GM20000 (cell line): ENCODE measurements around the gene CYP2C18.
"Not testable (repeated sequence)": the region's sequence is repeated elsewhere in the genome, so short reads cannot be mapped to it uniquely, and the experiment has no call there.

Experiments used
- DNase-seq: peaks from one replicate; pipeline ENCODE4 v3.0.0; 2012; ENCODE audit warnings: low spot score
- CTCF ChIP-seq: IDR thresholded peaks from 2 replicates; pipeline ENCODE4 v1.5.1; 2012; ENCODE audit warnings: mild to moderate bottlenecking, control low read depth; ENCODE audit errors: extremely low read depth, missing control alignments

Gene CYP2C18

DNA sequence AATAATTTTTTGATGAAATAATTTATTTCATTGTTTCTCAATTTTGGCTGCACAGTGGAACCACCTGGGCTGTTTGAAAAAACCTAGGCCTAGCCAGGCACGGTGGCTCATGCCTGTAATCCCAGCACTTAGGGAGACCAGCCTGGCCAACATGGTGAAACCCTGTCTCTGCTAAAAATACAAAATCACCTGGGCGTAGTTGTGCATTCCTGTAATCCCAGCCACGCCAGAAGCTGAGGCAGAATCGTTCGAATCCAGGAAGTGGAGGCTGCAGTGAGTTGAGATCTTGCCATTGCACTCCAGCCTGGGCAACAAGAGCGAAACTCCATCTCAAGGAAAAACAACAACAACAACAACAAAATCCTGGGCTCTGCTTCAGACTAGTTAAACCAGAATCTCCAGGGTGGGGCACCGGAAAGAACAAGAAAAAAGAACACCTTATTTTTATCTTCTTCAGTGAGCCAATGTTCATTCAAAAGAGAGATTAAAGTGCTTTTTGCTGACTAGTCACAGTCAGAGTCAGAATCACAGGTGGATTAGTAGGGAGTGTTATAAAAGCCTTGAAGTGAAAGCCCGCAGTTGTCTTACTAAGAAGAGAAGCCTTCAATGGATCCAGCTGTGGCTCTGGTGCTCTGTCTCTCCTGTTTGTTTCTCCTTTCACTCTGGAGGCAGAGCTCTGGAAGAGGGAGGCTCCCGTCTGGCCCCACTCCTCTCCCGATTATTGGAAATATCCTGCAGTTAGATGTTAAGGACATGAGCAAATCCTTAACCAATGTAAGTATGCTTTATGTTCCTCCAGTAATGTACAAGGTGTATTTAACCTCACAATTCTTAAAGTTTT is at the start of gene CYP2C18:
Gene CYP2C18, plus strand, starts transcription at position 516 of the 841 bp plus-strand sequence. Its CDS starts 91 bp downstream, at position 607.
- no peak for TF ChIP-seq CTCF
- no peak for DNase-seq

DNA sequence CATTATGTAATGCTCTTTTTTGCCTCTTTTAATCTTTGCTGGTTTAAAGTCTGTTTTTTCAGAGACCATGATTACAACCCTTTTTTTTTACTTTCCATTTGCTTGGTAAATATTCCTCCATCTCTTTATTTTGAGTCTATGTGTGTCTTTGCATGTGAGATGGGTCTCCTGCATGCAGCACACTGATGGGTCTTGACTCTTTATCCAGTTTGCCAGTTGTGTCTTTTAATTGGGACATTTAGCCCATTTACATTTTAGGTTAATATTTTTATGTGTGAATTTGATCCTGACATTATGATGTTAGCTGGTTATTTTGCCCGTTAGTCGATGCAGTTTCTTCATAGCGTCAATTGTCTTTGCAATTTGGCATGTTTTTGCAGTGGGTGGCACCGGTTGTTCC is 45.4 kb upstream of the CYP2C18 start:
- not testable (repeated sequence) for DNase-seq

- TF ChIP-seq CTCF: no peak
- no peak for DNase-seq
Observed at GRCh38 chr10:94639902-94640301, 43.6 kb upstream of the CYP2C18 start.

- DNase-seq: no peak
- TF ChIP-seq CTCF: no peak
Observed at GRCh38 chr10:94640562-94640961, 43.0 kb upstream of the CYP2C18 start.

GRCh38 chr10:94641480-94641879 is 42.0 kb upstream of the CYP2C18 start:
- DNase-seq: no peak
- TF ChIP-seq CTCF: no peak

DNA sequence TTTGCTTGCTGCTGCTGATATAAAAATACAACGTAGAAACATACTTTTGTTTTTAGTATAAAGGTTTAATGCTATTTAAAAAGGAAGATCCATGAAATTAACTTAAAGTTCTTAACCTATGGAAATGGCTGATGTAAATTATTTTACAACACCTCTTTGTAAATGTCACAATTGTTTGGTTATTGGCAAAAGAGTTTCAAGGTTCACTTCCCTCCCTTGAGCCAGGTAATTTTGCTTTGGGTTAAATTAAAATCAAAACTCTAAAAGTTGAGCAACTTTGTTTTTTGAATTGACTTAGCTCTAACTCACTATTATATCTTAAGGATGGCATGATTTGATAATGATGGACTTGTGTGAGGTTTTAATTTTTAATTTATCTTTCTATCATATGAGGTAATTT is 39.2 kb upstream of the CYP2C18 start:
- no peak for TF ChIP-seq CTCF

DNA sequence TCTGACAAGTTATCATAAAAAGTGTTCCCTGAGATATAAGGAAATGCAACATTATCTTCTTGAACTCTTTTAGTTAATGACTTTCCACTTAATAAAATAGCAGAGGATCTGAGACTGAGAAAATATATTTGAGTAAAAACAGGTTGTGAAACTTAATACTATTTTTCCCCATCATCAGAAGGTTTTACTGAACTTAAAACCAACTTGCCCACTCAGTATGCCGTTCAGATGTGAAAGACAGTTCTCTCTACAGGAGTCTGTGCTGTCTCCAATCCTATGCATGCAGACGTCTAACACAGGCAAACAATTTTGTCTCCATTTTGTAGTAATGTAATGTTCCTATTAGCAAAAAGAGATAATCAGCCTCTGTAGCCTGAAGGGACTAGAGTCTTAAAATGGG is 38.2 kb upstream of the CYP2C18 start:
- DNase-seq: peak; percentile 34
- TF ChIP-seq CTCF: no peak

More for the DNA sequence above, 39.2 kb upstream of the CYP2C18 start:
- DNase-seq: no peak

DNA sequence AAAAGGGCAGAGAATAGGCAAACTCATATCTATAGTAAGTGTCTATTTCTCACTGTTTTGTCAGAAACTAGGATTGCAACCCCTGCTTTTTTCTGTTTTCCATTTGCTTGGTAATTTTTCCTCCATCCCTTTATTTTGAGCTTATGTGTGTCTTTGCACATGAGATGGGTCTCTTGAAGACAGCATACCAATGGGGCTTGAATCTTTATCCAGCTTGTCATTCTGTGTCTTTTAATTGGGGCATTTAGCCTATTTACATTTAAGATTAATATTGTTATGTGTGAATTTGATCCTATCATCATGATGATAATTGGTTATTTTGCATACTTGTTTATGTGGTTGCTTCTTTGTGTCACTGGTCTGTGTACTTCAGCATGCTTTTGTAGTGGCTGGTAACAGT is 28.3 kb upstream of the CYP2C18 start:
- DNase-seq: not testable (repeated sequence)

DNA sequence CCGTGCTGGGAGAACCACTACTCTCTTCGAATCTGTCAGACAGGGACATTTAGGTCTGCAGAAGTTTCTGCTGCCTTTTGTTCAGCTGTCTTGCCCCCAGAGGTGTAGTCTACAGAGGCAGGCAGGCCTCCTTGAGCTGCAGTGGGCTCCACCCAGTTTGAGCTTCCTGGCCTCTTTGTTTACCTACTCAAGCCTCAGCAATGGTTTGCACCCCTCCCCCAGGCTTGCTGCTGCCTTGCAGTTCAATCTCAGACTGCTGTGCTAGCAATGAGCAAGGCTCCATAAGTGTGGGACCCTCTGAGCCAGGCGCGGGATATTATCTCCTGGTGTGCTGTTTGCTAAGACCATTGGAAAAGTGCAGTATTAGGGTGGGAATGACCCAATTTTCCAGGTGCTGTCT is 20.5 kb upstream of the CYP2C18 start:
- DNase-seq: not testable (repeated sequence)
